ENCODE data around the gene SEMA6A.

Gene SEMA6A

GRCh38 chr5:116569999-116570398 is 4.6 kb downstream of the SEMA6A start:
- DNase-seq (ENCODE audit: low spot score in 2 of 2) (no peak), ATAC-seq (ENCODE audit: low read depth) (no peak)
- H3K36me3 Mint-ChIP-seq: no peaks in the 10 kb centered on the region
- H3K27ac Mint-ChIP-seq: no peak overlapping the region
- H3K27me3 Mint-ChIP-seq: peaks cover 24% of the 10 kb centered on the region
- H3K9me3 Mint-ChIP-seq: no peaks in the 10 kb centered on the region
- H3K4me3 Mint-ChIP-seq: no peak overlapping the region
- H3K4me1 Mint-ChIP-seq: peaks cover 8% of the 10 kb centered on the region

- Mint-ChIP-seq H3K27me3 (peaks cover 13% of the 10 kb centered on the region), H3K4me3 (no peak overlapping the region), H3K27ac (no peak overlapping the region), H3K4me1 (no peaks in the 10 kb centered on the region), H3K9me3 (no peaks in the 10 kb centered on the region), H3K36me3 (no peaks in the 10 kb centered on the region)
- DNase-seq (ENCODE audit: low spot score in 2 of 2) (no peak), ATAC-seq (ENCODE audit: low read depth) (no peak)
Observed at GRCh38 chr5:116567106-116567505, 7.5 kb downstream of the SEMA6A start.

GRCh38 chr5:116566251-116566650 is 8.4 kb downstream of the SEMA6A start:
- H3K4me1 Mint-ChIP-seq: peaks cover 4% of the 10 kb centered on the region
- no peaks in the 10 kb centered on the region for H3K9me3 Mint-ChIP-seq
- H3K27ac Mint-ChIP-seq: no peak overlapping the region
- no peaks in the 10 kb centered on the region for H3K36me3 Mint-ChIP-seq
- peaks cover 13% of the 10 kb centered on the region for H3K27me3 Mint-ChIP-seq
- DNase-seq (ENCODE audit: low spot score in 2 of 2): no peak
- ATAC-seq (ENCODE audit: low read depth): no peak
- no peak overlapping the region for H3K4me3 Mint-ChIP-seq

GRCh38 chr5:116564756-116565490 is 9.7 kb downstream of the SEMA6A start:
- peaks cover 11% of the 10 kb centered on the region for H3K27me3 Mint-ChIP-seq
- peaks cover 1% of the 10 kb centered on the region for H3K36me3 Mint-ChIP-seq
- no peaks in the 10 kb centered on the region for H3K9me3 Mint-ChIP-seq
- H3K27ac Mint-ChIP-seq: no peak overlapping the region
- DNase-seq (ENCODE audit: low spot score in 2 of 2) (no peak), ATAC-seq (ENCODE audit: low read depth) (no peak)
- peaks cover 5% of the 10 kb centered on the region for H3K4me1 Mint-ChIP-seq
- no peak overlapping the region for H3K4me3 Mint-ChIP-seq

- H3K36me3 Mint-ChIP-seq: peaks cover 2% of the 10 kb centered on the region
- no peak for ATAC-seq (ENCODE audit: low read depth)
- H3K27ac Mint-ChIP-seq: no peak overlapping the region
- H3K27me3 Mint-ChIP-seq: peaks cover 8% of the 10 kb centered on the region
- no peaks in the 10 kb centered on the region for H3K9me3 Mint-ChIP-seq
- H3K4me1 Mint-ChIP-seq: peaks cover 5% of the 10 kb centered on the region
- H3K4me3 Mint-ChIP-seq: no peak overlapping the region
- DNase-seq (ENCODE audit: low spot score in 2 of 2): no peak
Observed at GRCh38 chr5:116564312-116564711, 10.3 kb downstream of the SEMA6A start.

GRCh38 chr5:116563736-116564308 is 10.8 kb downstream of the SEMA6A start:
- no peak overlapping the region for H3K27ac Mint-ChIP-seq
- ATAC-seq (ENCODE audit: low read depth): no peak

GRCh38 chr5:116562669-116563068 is 12.0 kb downstream of the SEMA6A start:
- H3K9me3 Mint-ChIP-seq: no peaks in the 10 kb centered on the region
- H3K4me1 Mint-ChIP-seq: peaks cover 9% of the 10 kb centered on the region
- ATAC-seq (ENCODE audit: low read depth) (no peak), DNase-seq (ENCODE audit: low spot score in 2 of 2) (no peak)
- no peak overlapping the region for H3K4me3 Mint-ChIP-seq
- peaks cover 2% of the 10 kb centered on the region for H3K36me3 Mint-ChIP-seq
- H3K27ac Mint-ChIP-seq: no peak overlapping the region
- H3K27me3 Mint-ChIP-seq: no peaks in the 10 kb centered on the region

More at GRCh38 chr5:116563736-116564308, 10.8 kb downstream of the SEMA6A start:
- Mint-ChIP-seq H3K4me1 (peaks cover 8% of the 10 kb centered on the region), H3K27me3 (peaks cover 3% of the 10 kb centered on the region), H3K36me3 (peaks cover 2% of the 10 kb centered on the region), H3K9me3 (no peaks in the 10 kb centered on the region), H3K4me3 (no peak overlapping the region)
- no peak for DNase-seq (ENCODE audit: low spot score in 2 of 2)

GRCh38 chr5:116561658-116562057 is 13.0 kb downstream of the SEMA6A start:
- H3K4me1 Mint-ChIP-seq: peaks cover 9% of the 10 kb centered on the region
- peak; percentile 65 for ATAC-seq (ENCODE audit: low read depth)
- H3K27me3 Mint-ChIP-seq: no peaks in the 10 kb centered on the region
- peaks cover 2% of the 10 kb centered on the region for H3K36me3 Mint-ChIP-seq
- no peak overlapping the region for H3K27ac Mint-ChIP-seq
- H3K4me3 Mint-ChIP-seq: peak overlapping the region; percentile 8
- DNase-seq (ENCODE audit: low spot score in 2 of 2): no peak
- no peaks in the 10 kb centered on the region for H3K9me3 Mint-ChIP-seq

- DNase-seq (ENCODE audit: low spot score in 2 of 2): no peak
- Mint-ChIP-seq H3K36me3 (peaks cover 2% of the 10 kb centered on the region), H3K4me3 (no peak overlapping the region), H3K4me1 (peaks cover 9% of the 10 kb centered on the region), H3K27me3 (no peaks in the 10 kb centered on the region), H3K9me3 (no peaks in the 10 kb centered on the region), H3K27ac (no peak overlapping the region)
- no peak for ATAC-seq (ENCODE audit: low read depth)
Observed at GRCh38 chr5:116559673-116560164, 14.9 kb downstream of the SEMA6A start.

- peaks cover 9% of the 10 kb centered on the region for H3K4me1 Mint-ChIP-seq
- H3K27ac Mint-ChIP-seq: no peak overlapping the region
- no peak overlapping the region for H3K4me3 Mint-ChIP-seq
- ATAC-seq (ENCODE audit: low read depth) (no peak), DNase-seq (ENCODE audit: low spot score in 2 of 2) (no peak)
- H3K9me3 Mint-ChIP-seq: no peaks in the 10 kb centered on the region
- no peaks in the 10 kb centered on the region for H3K27me3 Mint-ChIP-seq
- H3K36me3 Mint-ChIP-seq: peaks cover 2% of the 10 kb centered on the region
Observed at GRCh38 chr5:116559239-116559638, 15.4 kb downstream of the SEMA6A start.

- H3K4me1 Mint-ChIP-seq: peaks cover 9% of the 10 kb centered on the region
- no peak overlapping the region for H3K27ac Mint-ChIP-seq
- H3K36me3 Mint-ChIP-seq: peaks cover 2% of the 10 kb centered on the region
- DNase-seq (ENCODE audit: low spot score in 2 of 2) (no peak), ATAC-seq (ENCODE audit: low read depth) (no peak)
- H3K9me3 Mint-ChIP-seq: no peaks in the 10 kb centered on the region
- H3K27me3 Mint-ChIP-seq: no peaks in the 10 kb centered on the region
- H3K4me3 Mint-ChIP-seq: no peak overlapping the region
Observed at GRCh38 chr5:116557669-116558271, 16.9 kb downstream of the SEMA6A start.

- peaks cover 2% of the 10 kb centered on the region for H3K36me3 Mint-ChIP-seq
- no peak for ATAC-seq (ENCODE audit: low read depth)
- H3K27me3 Mint-ChIP-seq: no peaks in the 10 kb centered on the region
- H3K27ac Mint-ChIP-seq: no peak overlapping the region
- no peaks in the 10 kb centered on the region for H3K9me3 Mint-ChIP-seq
- H3K4me3 Mint-ChIP-seq: no peak overlapping the region
- no peak for DNase-seq (ENCODE audit: low spot score in 2 of 2)
- H3K4me1 Mint-ChIP-seq: peaks cover 4% of the 10 kb centered on the region
Observed at GRCh38 chr5:116554764-116555163, 19.9 kb downstream of the SEMA6A start.

GRCh38 chr5:116553366-116553765 is 21.3 kb downstream of the SEMA6A start:
- Mint-ChIP-seq H3K27me3 (no peaks in the 10 kb centered on the region), H3K36me3 (peaks cover 2% of the 10 kb centered on the region), H3K4me3 (no peak overlapping the region), H3K9me3 (no peaks in the 10 kb centered on the region), H3K4me1 (no peaks in the 10 kb centered on the region), H3K27ac (no peak overlapping the region)
- no peak for ATAC-seq (ENCODE audit: low read depth)
- no peak for DNase-seq (ENCODE audit: low spot score in 2 of 2)

GRCh38 chr5:116550082-116550481 is 24.5 kb downstream of the SEMA6A start:
- H3K4me3 Mint-ChIP-seq: no peak overlapping the region
- H3K9me3 Mint-ChIP-seq: peaks cover 2% of the 10 kb centered on the region
- H3K36me3 Mint-ChIP-seq: peaks cover 5% of the 10 kb centered on the region
- no peaks in the 10 kb centered on the region for H3K4me1 Mint-ChIP-seq
- H3K27ac Mint-ChIP-seq: no peak overlapping the region
- H3K27me3 Mint-ChIP-seq: no peaks in the 10 kb centered on the region
- DNase-seq (ENCODE audit: low spot score in 2 of 2): no peak
- ATAC-seq (ENCODE audit: low read depth): no peak

Measured in memory B cell (primary cell).